Anterior cingulate cortex (tissue), 58 donors: Measurements from ENCODE around the gene LINGO1.
A peak's percentile ranks its signal among the peaks of the same experiment; 100 is the strongest.

Experiments used
- DNase-seq, 58 donors: peaks; one replicate each; lab custom pipeline; 2025; lab: John Stamatoyannopoulos, UW

The LINGO1 gene

GRCh38 chr15:77575203-77575934 is 57.3 kb downstream of the LINGO1 start:
- DNase-seq: no peak

- no peak for DNase-seq
These were observed 58.0 kb downstream of the LINGO1 start for GRCh38 chr15:77574521-77575202.

- DNase-seq: no peak
These were observed 58.9 kb downstream of the LINGO1 start for GRCh38 chr15:77573802-77574201.

GRCh38 chr15:77572186-77572585 is 60.5 kb downstream of the LINGO1 start:
- no peak for DNase-seq

GRCh38 chr15:77571741-77572140 is 61.0 kb downstream of the LINGO1 start:
- DNase-seq: no peak

- DNase-seq: no peak
These were observed 61.5 kb downstream of the LINGO1 start for GRCh38 chr15:77571181-77571580.

GRCh38 chr15:77569729-77570125 is 63.0 kb downstream of the LINGO1 start:
- no peak for DNase-seq

GRCh38 chr15:77568973-77569728 is 63.6 kb downstream of the LINGO1 start:
- DNase-seq: peak in 1 of 58 donors; percentile 63

GRCh38 chr15:77568014-77568972 is 64.4 kb downstream of the LINGO1 start:
- DNase-seq: peak in 13 of 58 donors; percentile 18 to 63 (median 30)

GRCh38 chr15:77567202-77567601 is 65.5 kb downstream of the LINGO1 start:
- no peak for DNase-seq

GRCh38 chr15:77566092-77566491 is 66.6 kb downstream of the LINGO1 start:
- no peak for DNase-seq

GRCh38 chr15:77565378-77565915 is 67.3 kb downstream of the LINGO1 start:
- peak in 6 of 58 donors; percentile 17 to 55 (median 30) for DNase-seq

GRCh38 chr15:77564938-77565337 is 67.8 kb downstream of the LINGO1 start:
- peak in 2 of 58 donors; percentile 23 to 26 for DNase-seq

- DNase-seq: no peak
These were observed 68.4 kb downstream of the LINGO1 start for GRCh38 chr15:77564341-77564740.

- DNase-seq: peak in 2 of 58 donors; percentile 33 to 42
These were observed 69.0 kb downstream of the LINGO1 start for GRCh38 chr15:77563623-77564156.
